ENCODE results near the gene DEUP1.
"Not testable (repeated sequence)": the region's sequence is repeated elsewhere in the genome, so short reads cannot be mapped to it uniquely, and the experiment has no call there.

The DEUP1 gene

DNA sequence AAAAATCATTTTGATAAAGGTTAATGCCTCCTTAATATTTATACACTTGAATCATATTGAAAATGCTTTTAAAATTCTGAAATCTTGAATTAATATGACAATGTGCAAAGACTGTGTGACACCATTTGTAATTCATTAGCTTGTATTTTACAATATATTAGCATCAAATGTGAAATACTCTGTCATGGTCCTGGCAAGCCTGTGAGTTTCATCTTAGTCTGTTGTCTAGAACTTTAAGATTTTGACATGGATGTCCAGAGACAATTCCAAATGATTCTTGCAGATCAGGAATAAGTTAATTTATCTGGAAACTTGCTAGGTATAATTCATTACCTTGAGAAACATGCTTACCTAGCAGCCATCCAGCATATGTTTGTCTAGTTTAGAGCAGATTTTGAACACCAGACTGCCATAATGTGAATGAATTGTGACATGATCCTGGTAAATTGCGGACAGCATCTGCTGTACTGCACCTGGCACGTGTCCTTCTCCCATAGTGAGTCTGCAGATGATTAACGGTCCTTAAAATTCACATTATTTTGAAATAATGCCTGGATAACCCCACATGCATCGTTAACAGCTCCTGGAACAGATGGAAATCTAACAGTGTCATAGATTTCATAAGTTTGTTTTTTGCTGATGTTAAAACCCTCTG is 34.5 kb upstream of the DEUP1 start:
- Histone ChIP-seq H3K27ac (no peak overlapping the region), H3K36me3 (ENCODE audit: insufficient read depth, low read length) (no peaks in the 10 kb centered on the region), H3K4me3 (no peak overlapping the region), H3K9me3 (ENCODE audit: low read depth, low read length) (no peaks in the 10 kb centered on the region), H3K9ac (ENCODE audit: insufficient read length) (no peak overlapping the region)
- DNase-seq (ENCODE audit: low read depth, low spot score): no peak
- TF ChIP-seq FOXP2 (optimal IDR thresholded peaks at IDR 0.05; ENCODE audit: control extremely low read depth, extremely low read length, insufficient read depth) (no peak), EZH2 (IDR thresholded peaks at IDR 0.05) (no peak), POLR2AphosphoS5 (IDR thresholded peaks at IDR 0.05; ENCODE audit: borderline replicate concordance, low read depth, low read length) (no peak)

- Histone ChIP-seq H3K9me3 (ENCODE audit: low read depth, low read length) (no peaks in the 10 kb centered on the region), H3K27ac (no peak overlapping the region), H3K9ac (ENCODE audit: insufficient read length) (no peak overlapping the region), H3K36me3 (ENCODE audit: insufficient read depth, low read length) (no peaks in the 10 kb centered on the region), H3K4me3 (no peak overlapping the region)
- TF ChIP-seq FOXP2 (optimal IDR thresholded peaks at IDR 0.05; ENCODE audit: control extremely low read depth, extremely low read length, insufficient read depth) (no peak), POLR2AphosphoS5 (IDR thresholded peaks at IDR 0.05; ENCODE audit: borderline replicate concordance, low read depth, low read length) (no peak), EZH2 (IDR thresholded peaks at IDR 0.05) (no peak)
- DNase-seq (ENCODE audit: low read depth, low spot score): no peak
Measured at GRCh38 chr11:93303689-93304088, 26.9 kb upstream of the DEUP1 start.

- H3K9ac ChIP-seq (ENCODE audit: insufficient read length); H3K36me3 ChIP-seq (ENCODE audit: insufficient read depth, low read length); H3K27ac ChIP-seq: not testable (repeated sequence)
Measured at GRCh38 chr11:93314399-93314798, 16.1 kb upstream of the DEUP1 start.

DNA sequence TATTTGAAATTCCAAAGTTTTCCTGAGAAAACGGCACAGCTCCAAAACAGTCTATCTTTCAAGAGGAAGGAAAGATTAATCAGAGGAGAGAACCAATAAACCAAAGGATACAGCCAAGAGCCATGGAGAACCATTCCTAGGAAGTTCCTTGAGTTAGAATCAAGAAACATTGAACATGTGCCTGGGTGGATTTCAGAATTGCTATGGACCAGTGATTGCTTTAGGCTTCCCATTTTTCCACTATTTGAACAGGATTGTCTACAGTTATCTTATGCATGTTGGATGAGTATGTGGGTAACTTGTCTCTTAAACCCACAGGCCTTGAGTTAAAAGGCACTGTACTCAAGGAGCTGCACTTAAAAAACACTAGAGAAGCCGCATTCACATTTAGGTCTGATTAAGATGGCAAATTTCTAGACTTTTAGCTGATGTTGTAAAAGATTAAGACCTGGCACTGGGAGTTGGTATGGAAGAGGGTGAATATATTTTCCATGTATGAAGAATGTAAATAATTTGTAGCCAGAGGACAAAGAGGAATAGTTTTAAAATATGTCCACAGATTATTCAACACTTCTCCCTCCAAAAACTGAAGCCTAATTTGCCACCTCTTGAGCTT is 11.2 kb upstream of the DEUP1 start:
- Histone ChIP-seq H3K9me3 (ENCODE audit: low read depth, low read length) (no peaks in the 10 kb centered on the region), H3K36me3 (ENCODE audit: insufficient read depth, low read length) (no peaks in the 10 kb centered on the region), H3K9ac (ENCODE audit: insufficient read length) (no peak overlapping the region), H3K4me3 (no peak overlapping the region), H3K27ac (no peak overlapping the region)
- no peak for TF ChIP-seq EZH2 (IDR thresholded peaks at IDR 0.05)
- TF ChIP-seq FOXP2 (optimal IDR thresholded peaks at IDR 0.05; ENCODE audit: control extremely low read depth, extremely low read length, insufficient read depth): no peak
- no peak for TF ChIP-seq POLR2AphosphoS5 (IDR thresholded peaks at IDR 0.05; ENCODE audit: borderline replicate concordance, low read depth, low read length)
- DNase-seq (ENCODE audit: low read depth, low spot score): no peak

More at GRCh38 chr11:93314399-93314798, 16.1 kb upstream of the DEUP1 start:
- not testable (repeated sequence) for H3K9me3 ChIP-seq (ENCODE audit: low read depth, low read length); DNase-seq (ENCODE audit: low read depth, low spot score); H3K4me3 ChIP-seq

DNA sequence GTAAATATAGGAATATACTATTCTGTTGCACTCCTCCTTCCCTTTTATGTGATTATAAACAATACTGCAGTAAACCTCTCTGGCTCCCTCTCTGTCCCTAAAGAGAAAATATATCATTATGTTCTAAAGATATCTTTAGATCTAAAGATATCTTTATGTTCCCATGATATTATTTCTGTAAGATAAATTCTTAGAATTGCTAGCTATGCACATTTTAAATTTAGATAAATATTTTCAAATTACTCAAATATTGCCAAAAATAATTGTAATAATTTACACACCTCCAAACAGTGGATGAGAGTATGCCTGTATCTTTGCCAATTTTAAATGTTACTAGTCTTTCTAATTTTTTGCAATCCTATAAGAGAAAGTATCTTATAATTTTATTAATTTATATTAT is 10.3 kb upstream of the DEUP1 start:
- Histone ChIP-seq H3K9ac (ENCODE audit: insufficient read length) (no peak overlapping the region), H3K4me3 (no peak overlapping the region), H3K27ac (no peak overlapping the region), H3K9me3 (ENCODE audit: low read depth, low read length) (no peaks in the 10 kb centered on the region), H3K36me3 (ENCODE audit: insufficient read depth, low read length) (no peaks in the 10 kb centered on the region)
- DNase-seq (ENCODE audit: low read depth, low spot score): no peak
- TF ChIP-seq POLR2AphosphoS5 (IDR thresholded peaks at IDR 0.05; ENCODE audit: borderline replicate concordance, low read depth, low read length) (no peak), FOXP2 (optimal IDR thresholded peaks at IDR 0.05; ENCODE audit: control extremely low read depth, extremely low read length, insufficient read depth) (no peak), EZH2 (IDR thresholded peaks at IDR 0.05) (no peak)

DNA sequence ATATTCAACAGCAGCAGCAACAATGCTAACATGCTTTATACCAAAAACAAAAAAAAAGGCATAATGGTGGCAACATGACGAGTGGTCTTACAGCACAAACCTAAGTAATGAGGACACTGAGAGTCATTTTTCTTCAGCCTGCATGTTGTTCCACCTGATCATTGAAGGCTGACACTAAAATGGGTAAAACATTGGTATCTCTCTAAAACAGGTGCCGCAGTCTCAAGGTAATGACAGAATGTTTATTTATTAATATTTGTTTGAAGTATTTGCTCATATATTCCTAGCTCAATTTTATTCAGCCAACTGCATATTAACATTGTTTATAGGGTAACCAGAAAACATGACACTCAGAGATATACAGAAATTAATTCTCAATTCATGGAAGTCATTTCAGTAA is 8.3 kb upstream of the DEUP1 start:
- Histone ChIP-seq H3K9ac (ENCODE audit: insufficient read length) (no peak overlapping the region), H3K4me3 (no peak overlapping the region)
- TF ChIP-seq FOXP2 (optimal IDR thresholded peaks at IDR 0.05; ENCODE audit: control extremely low read depth, extremely low read length, insufficient read depth) (no peak), EZH2 (IDR thresholded peaks at IDR 0.05) (no peak), POLR2AphosphoS5 (IDR thresholded peaks at IDR 0.05; ENCODE audit: borderline replicate concordance, low read depth, low read length) (no peak)

GRCh38 chr11:93323747-93324146 is 6.8 kb upstream of the DEUP1 start:
- DNase-seq (ENCODE audit: low read depth, low spot score): no peak
- TF ChIP-seq POLR2AphosphoS5 (IDR thresholded peaks at IDR 0.05; ENCODE audit: borderline replicate concordance, low read depth, low read length) (no peak), FOXP2 (optimal IDR thresholded peaks at IDR 0.05; ENCODE audit: control extremely low read depth, extremely low read length, insufficient read depth) (no peak), EZH2 (IDR thresholded peaks at IDR 0.05) (no peak)
- Histone ChIP-seq H3K4me3 (no peak overlapping the region), H3K9ac (ENCODE audit: insufficient read length) (no peak overlapping the region), H3K9me3 (ENCODE audit: low read depth, low read length) (no peaks in the 10 kb centered on the region), H3K27ac (no peak overlapping the region), H3K36me3 (ENCODE audit: insufficient read depth, low read length) (no peaks in the 10 kb centered on the region)

More for the DNA sequence above, 8.3 kb upstream of the DEUP1 start:
- H3K36me3 ChIP-seq (ENCODE audit: insufficient read depth, low read length): no peaks in the 10 kb centered on the region
- no peak for DNase-seq (ENCODE audit: low read depth, low spot score)
- H3K27ac ChIP-seq: no peak overlapping the region
- no peaks in the 10 kb centered on the region for H3K9me3 ChIP-seq (ENCODE audit: low read depth, low read length)

GRCh38 chr11:93324500-93324899 is 6.0 kb upstream of the DEUP1 start:
- DNase-seq (ENCODE audit: low read depth, low spot score): no peak
- Histone ChIP-seq H3K36me3 (ENCODE audit: insufficient read depth, low read length) (no peaks in the 10 kb centered on the region), H3K9me3 (ENCODE audit: low read depth, low read length) (no peaks in the 10 kb centered on the region), H3K4me3 (no peak overlapping the region), H3K9ac (ENCODE audit: insufficient read length) (no peak overlapping the region), H3K27ac (no peak overlapping the region)
- no peak for TF ChIP-seq POLR2AphosphoS5 (IDR thresholded peaks at IDR 0.05; ENCODE audit: borderline replicate concordance, low read depth, low read length)

DNA sequence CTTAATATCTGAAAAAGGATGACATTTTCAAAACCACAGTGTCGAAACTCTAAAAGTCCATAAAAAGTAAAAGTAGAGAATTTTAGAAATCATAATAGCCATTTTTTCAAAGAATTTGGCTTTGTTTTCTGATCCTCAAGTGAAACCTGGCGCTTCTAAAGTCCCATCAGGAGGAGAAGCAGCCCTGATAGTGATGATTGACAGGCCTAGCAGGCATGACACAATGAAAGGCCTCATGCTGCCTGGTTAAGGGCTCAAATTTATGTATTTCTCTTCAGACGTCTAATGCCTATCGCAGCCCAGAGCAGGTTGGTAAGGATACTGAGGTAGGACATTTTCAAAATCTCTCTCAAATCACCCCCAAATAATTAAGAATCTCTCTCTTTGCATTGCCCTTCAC is 3.9 kb upstream of the DEUP1 start:
- no peak for DNase-seq (ENCODE audit: low read depth, low spot score)
- Histone ChIP-seq H3K4me3 (no peak overlapping the region), H3K27ac (no peak overlapping the region), H3K9ac (ENCODE audit: insufficient read length) (no peak overlapping the region), H3K36me3 (ENCODE audit: insufficient read depth, low read length) (no peaks in the 10 kb centered on the region), H3K9me3 (ENCODE audit: low read depth, low read length) (no peaks in the 10 kb centered on the region)
- TF ChIP-seq POLR2AphosphoS5 (IDR thresholded peaks at IDR 0.05; ENCODE audit: borderline replicate concordance, low read depth, low read length) (no peak), EZH2 (IDR thresholded peaks at IDR 0.05) (no peak), FOXP2 (optimal IDR thresholded peaks at IDR 0.05; ENCODE audit: control extremely low read depth, extremely low read length, insufficient read depth) (no peak)

Data from SK-N-MC (cell line).